Endothelial cell of umbilical vein (primary cell): ENCODE measurements around the gene PKNOX2. TPM values are rescaled to one million over a fixed set of nuclear protein-coding genes. Genes with fewer than 3 reads are reported as not detected.

Experiments
- BruUV-seq: library from RNA; stranded (reverse); fragments of 400-500 nt; replicated peaks from 2 replicates; lab custom pipeline; 2021; lab: Mats Ljungman, UMichigan
- CTCF ChIA-PET: fragments of 300-600, 350-600 bp; sonication (Branson Sonifier 250); formaldehyde crosslinking; loops from one replicate; lab custom pipeline; 2021; ENCODE audit warnings: antibody characterized with exemption, inconsistent platforms; lab: Charles Lee
- POLR2A ChIA-PET: fragments of 300-600, 350-600 bp; sonication (Branson Sonifier 250); formaldehyde crosslinking; loops from one replicate; lab custom pipeline; 2021; ENCODE audit warnings: antibody characterized with exemption, inconsistent platforms; lab: Charles Lee
- DNase-seq: peaks from one replicate; pipeline ENCODE4 v3.0.0-alpha.2; 2011; ENCODE audit warnings: low read depth, low spot score
- FAIRE-seq: peaks from 2 replicates; lab custom pipeline; 2011; peaks lifted over from hg19 to GRCh38; lab: Jason Lieb, UNC
- H2AFZ ChIP-seq: 2 replicates; pipeline ENCODE4 v1.6.0; 2012; ENCODE audit warnings: low read depth, low read length, control low read depth, inconsistent platforms
- H3K27ac ChIP-seq: 2 replicates; pipeline ENCODE4 v1.5.1; 2011; ENCODE audit warnings: low read depth, mild to moderate bottlenecking, control low read depth, low read length, moderate library complexity; ENCODE audit not compliant: insufficient read depth
- H3K27me3 ChIP-seq, 2 experiments: 2 replicates each; pipeline versions ENCODE4 v1.6.0 to v1.6.1; 2011; ENCODE audit warnings: low read length in 2 of 2, mixed read lengths in 1 of 2; ENCODE audit not compliant: control insufficient read depth in 2 of 2, insufficient read depth in 2 of 2
- H3K36me3 ChIP-seq, 2 experiments: 2 replicates in 1 of 2; 3 replicates in 1 of 2; pipeline ENCODE4 v1.5.1; 2011; ENCODE audit warnings: low read length in 2 of 2, mild to moderate bottlenecking in 1 of 2, moderate library complexity in 1 of 2; ENCODE audit not compliant: control insufficient read depth in 2 of 2, insufficient read depth in 2 of 2; ENCODE audit errors: extremely low read depth in 1 of 2
- H3K4me1 ChIP-seq: 3 replicates; pipeline ENCODE4 v1.5.1; 2011; ENCODE audit warnings: mild to moderate bottlenecking, low read length; ENCODE audit not compliant: control insufficient read depth, insufficient read depth; ENCODE audit errors: extremely low read depth
- H3K4me2 ChIP-seq: 2 replicates; pipeline ENCODE4 v1.6.1; 2011; ENCODE audit warnings: low read length, control low read depth, mixed read lengths; ENCODE audit not compliant: insufficient read depth
- H3K4me3 ChIP-seq, 3 experiments: fragments of 200-600 bp in 1 of 3; sonication (generic), shearing (Covaris generic) in 1 of 3; replicated peaks in 1 of 3; 2 replicates each; pipeline ENCODE4 v1.5.1; 2011 to 2016; ENCODE audit warnings: control low read depth in 3 of 3, low read length in 3 of 3, mild to moderate bottlenecking in 2 of 3, inconsistent platforms in 1 of 3, low read depth in 1 of 3, moderate library complexity in 1 of 3; ENCODE audit not compliant: insufficient read depth in 1 of 3
- H3K79me2 ChIP-seq: 2 replicates; pipeline ENCODE4 v1.6.0; 2012; ENCODE audit warnings: low read length, inconsistent platforms; ENCODE audit not compliant: control insufficient read depth, insufficient read depth
- H3K9ac ChIP-seq: replicated peaks from 2 replicates; pipeline ENCODE3; 2011; ENCODE audit warnings: low read length, control low read depth; ENCODE audit not compliant: insufficient read depth; ENCODE audit errors: extremely low read depth
- H3K9me1 ChIP-seq: replicated peaks from 3 replicates; pipeline ENCODE4 v1.6.0; 2011; ENCODE audit warnings: mild to moderate bottlenecking, low read length; ENCODE audit not compliant: control insufficient read depth, insufficient read depth; ENCODE audit errors: extremely low read depth
- H3K9me3 ChIP-seq: replicated peaks from 2 replicates; pipeline ENCODE4 v1.5.1; 2012; ENCODE audit warnings: low read length, inconsistent platforms; ENCODE audit not compliant: control insufficient read depth, insufficient read depth
- H4K20me1 ChIP-seq: replicated peaks from 2 replicates; pipeline ENCODE3; 2011; ENCODE audit warnings: mild to moderate bottlenecking, low read length; ENCODE audit not compliant: control insufficient read depth, insufficient read depth; ENCODE audit errors: extremely low read depth
- CTCF ChIP-seq, 2 donors: IDR thresholded peaks; 1 replicate in 1 of 2; 2 replicates in 1 of 2; pipeline ENCODE4 v1.5.1; 2011; ENCODE audit warnings: low read length in 2 of 2, mild to moderate bottlenecking in 2 of 2, moderate library complexity in 2 of 2, control low read depth in 1 of 2, inconsistent platforms in 1 of 2, low read depth in 1 of 2; ENCODE audit not compliant: insufficient read depth in 1 of 2; ENCODE audit errors: extremely low read depth in 1 of 2
- EZH2 ChIP-seq: IDR thresholded peaks from 2 replicates; pipeline ENCODE4 v1.6.1; 2012; ENCODE audit warnings: borderline replicate concordance, low read depth, mild to moderate bottlenecking, moderate library complexity, low read length, inconsistent platforms; ENCODE audit not compliant: severe bottlenecking
- FOS ChIP-seq: IDR thresholded peaks from 2 replicates; pipeline ENCODE4 v1.6.1; 2011; ENCODE audit warnings: mild to moderate bottlenecking, low read length, moderate library complexity, borderline replicate concordance; ENCODE audit not compliant: insufficient read depth
- GATA2 ChIP-seq: IDR thresholded peaks from 2 replicates; pipeline ENCODE4 v1.7.0; 2011; ENCODE audit warnings: low read depth, mild to moderate bottlenecking, moderate library complexity, mixed read lengths, low read length; ENCODE audit not compliant: insufficient read length, insufficient read depth
- JUN ChIP-seq: IDR thresholded peaks from 2 replicates; pipeline ENCODE4 v1.6.1; 2011; ENCODE audit warnings: borderline replicate concordance, low read depth; ENCODE audit not compliant: insufficient read length, insufficient read depth
- MAX ChIP-seq: IDR thresholded peaks from 2 replicates; pipeline ENCODE4 v1.6.1; 2011; ENCODE audit not compliant: insufficient read depth, insufficient read length
- MYC ChIP-seq: IDR thresholded peaks from one replicate; pipeline ENCODE4 v1.6.1; 2011; ENCODE audit warnings: mild to moderate bottlenecking, low read depth, low read length
- POLR2A ChIP-seq: IDR thresholded peaks from 2 replicates; pipeline ENCODE4 v1.6.1; 2012; ENCODE audit warnings: low read depth, mild to moderate bottlenecking, control low read depth, low read length
- POLR2AphosphoS5 ChIP-seq: IDR thresholded peaks from 2 replicates; pipeline ENCODE4 v1.6.1; 2012; ENCODE audit warnings: low read depth, mild to moderate bottlenecking, control low read depth, low read length, moderate library complexity; ENCODE audit not compliant: insufficient read depth
- dilution Hi-C: fragments of 300-500 bp; cut with MboI; formaldehyde crosslinking; loops from one replicate; pipeline ENCODE4 v1.15.0; 2019; ENCODE audit warnings: low sequenced_read_pairs; ENCODE audit not compliant: extremely low pct_ligation_motif_present
- intact Hi-C: fragments of 100-400 bp; cut with micrococcal nuclease; formaldehyde crosslinking; loops from one replicate; pipeline ENCODE4 v1.10.0; 2022
- polyA plus RNA-seq, 4 experiments: library from polyadenylated mRNA; depleted of rRNA in 3 of 4; stranded (reverse) in 3 of 4; unstranded in 1 of 4; fragments of >200 nt; gene quantifications; 2 replicates each; pipeline versions ENCODE4 v1.2.1 to v1.2.3, GENCODE V29; 2011 to 2012; ENCODE audit warnings: missing spikeins in 1 of 4
- total RNA-seq: library from RNA; stranded (reverse); gene quantifications from 2 replicates; pipeline ENCODE4 v1.2.3, GENCODE V29; 2021

PKNOX2 gene
- total and polyA plus RNA-seq, 2 donors (not counting 3 experiments of a cell fraction or from before 2014, with no cell fraction given): 0.11 to 0.91 TPM

- ChIA-PET CTCF (interaction anchor here (0.8 to 9.6 kb wide), 3 partner anchors 8 to 24 kb away, joined by 3 to 67 read pairs (median 4); no protein-coding TSS in a partner anchor), POLR2A (no interaction called here)
- Histone ChIP-seq H3K4me1 (no peaks in the 10 kb centered on the region), H3K9ac (no peak overlapping the region), H3K79me2 (no peaks in the 10 kb centered on the region), H3K4me2 (no peak overlapping the region), H4K20me1 (no peaks in the 10 kb centered on the region), H3K27ac (no peak overlapping the region), H2AFZ (no peak overlapping the region), H3K4me3 (no peak overlapping the region), H3K27me3 (peaks cover 16 to 31% of the 10 kb centered on the region in 2 experiments), H3K36me3 (no peaks in the 10 kb centered on the region), H3K9me3 (no peaks in the 10 kb centered on the region), H3K9me1 (no peaks in the 10 kb centered on the region)
- intact Hi-C loops (no loop called here), dilution Hi-C loops (no loop called here)
- no TSS peak for BruUV-seq
- DNase-seq (no peak), FAIRE-seq (no peak)
- no peak for TF ChIP-seq CTCF (IDR thresholded peaks at IDR 0.05; ENCODE audit: extremely low read depth in 1 of 2, insufficient read depth in 1 of 2, low read depth in 1 of 2, low read length in 2 of 2)
- TF ChIP-seq FOS: no peak
- no peak for TF ChIP-seq JUN
- TF ChIP-seq POLR2AphosphoS5: no peak
- no peak for TF ChIP-seq MAX
- no peak for TF ChIP-seq MYC
- no peak for TF ChIP-seq EZH2
- TF ChIP-seq GATA2: no peak
- TF ChIP-seq POLR2A: no peak
Measured at GRCh38 chr11:125328225-125328580, 163.7 kb downstream of the PKNOX2 start.
